ENCODE measurements around the gene CHST11.

- TF ChIP-seq EZH2 (IDR thresholded peaks at IDR 0.05) (no peak), CTCF (IDR thresholded peaks at IDR 0.05) (no peak), EZH2phosphoT487 (IDR thresholded peaks at IDR 0.05) (no peak)
These were observed 206.2 kb downstream of the CHST11 start for GRCh38 chr12:104662908-104663307.

All from neural progenitor cell (in vitro differentiated cells).